ENCODE measurements around the gene VIL1.

DNA sequence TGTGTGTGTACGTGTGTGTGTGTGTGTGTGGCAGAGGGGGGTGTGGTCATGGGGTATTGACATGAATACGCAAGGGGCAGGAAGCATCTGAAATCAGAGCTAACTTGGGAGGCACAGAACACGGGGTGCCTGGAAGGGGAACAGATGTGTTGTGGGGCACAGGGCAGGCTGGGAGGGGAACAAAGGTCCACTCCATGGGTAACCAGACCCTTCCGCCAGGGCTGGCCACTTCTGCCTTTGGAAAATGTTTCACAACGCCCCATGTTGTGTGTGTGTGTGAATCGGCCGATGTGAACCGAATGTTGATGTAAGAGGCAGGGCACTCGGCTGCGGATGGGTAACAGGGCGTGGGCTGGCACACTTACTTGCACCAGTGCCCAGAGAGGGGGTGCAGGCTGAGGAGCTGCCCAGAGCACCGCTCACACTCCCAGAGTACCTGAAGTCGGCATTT, 37.0 kb upstream of the VIL1 start, which contains the start of gene SLC11A1:
- TF ChIP-seq TCF12 (IDR thresholded peaks at IDR 0.05; ENCODE audit: low read depth) (no peak), EGR1 (IDR thresholded peaks at IDR 0.05) (no peak), YY1 (IDR thresholded peaks at IDR 0.05; ENCODE audit: low read depth) (no peak), TEAD4 (IDR thresholded peaks at IDR 0.05) (no peak), EP300 (IDR thresholded peaks at IDR 0.05; ENCODE audit: borderline replicate concordance) (no peak), FOXM1 (IDR thresholded peaks at IDR 0.05; ENCODE audit: borderline replicate concordance, low read depth) (no peak), TAF1 (IDR thresholded peaks at IDR 0.05; ENCODE audit: low read depth) (no peak), CEBPB (IDR thresholded peaks at IDR 0.05) (no peak), RAD21 (IDR thresholded peaks at IDR 0.05; ENCODE audit: low read depth) (no peak), ZBTB7A (IDR thresholded peaks at IDR 0.05; ENCODE audit: low read depth) (no peak)
- TF ChIP-seq, protein P1, sequence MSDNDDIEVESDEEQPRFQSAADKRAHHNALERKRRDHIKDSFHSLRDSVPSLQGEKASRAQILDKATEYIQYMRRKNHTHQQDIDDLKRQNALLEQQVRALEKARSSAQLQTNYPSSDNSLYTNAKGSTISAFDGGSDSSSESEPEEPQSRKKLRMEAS (IDR thresholded peaks at IDR 0.05) = no peak
- TF ChIP-seq, protein P2, sequence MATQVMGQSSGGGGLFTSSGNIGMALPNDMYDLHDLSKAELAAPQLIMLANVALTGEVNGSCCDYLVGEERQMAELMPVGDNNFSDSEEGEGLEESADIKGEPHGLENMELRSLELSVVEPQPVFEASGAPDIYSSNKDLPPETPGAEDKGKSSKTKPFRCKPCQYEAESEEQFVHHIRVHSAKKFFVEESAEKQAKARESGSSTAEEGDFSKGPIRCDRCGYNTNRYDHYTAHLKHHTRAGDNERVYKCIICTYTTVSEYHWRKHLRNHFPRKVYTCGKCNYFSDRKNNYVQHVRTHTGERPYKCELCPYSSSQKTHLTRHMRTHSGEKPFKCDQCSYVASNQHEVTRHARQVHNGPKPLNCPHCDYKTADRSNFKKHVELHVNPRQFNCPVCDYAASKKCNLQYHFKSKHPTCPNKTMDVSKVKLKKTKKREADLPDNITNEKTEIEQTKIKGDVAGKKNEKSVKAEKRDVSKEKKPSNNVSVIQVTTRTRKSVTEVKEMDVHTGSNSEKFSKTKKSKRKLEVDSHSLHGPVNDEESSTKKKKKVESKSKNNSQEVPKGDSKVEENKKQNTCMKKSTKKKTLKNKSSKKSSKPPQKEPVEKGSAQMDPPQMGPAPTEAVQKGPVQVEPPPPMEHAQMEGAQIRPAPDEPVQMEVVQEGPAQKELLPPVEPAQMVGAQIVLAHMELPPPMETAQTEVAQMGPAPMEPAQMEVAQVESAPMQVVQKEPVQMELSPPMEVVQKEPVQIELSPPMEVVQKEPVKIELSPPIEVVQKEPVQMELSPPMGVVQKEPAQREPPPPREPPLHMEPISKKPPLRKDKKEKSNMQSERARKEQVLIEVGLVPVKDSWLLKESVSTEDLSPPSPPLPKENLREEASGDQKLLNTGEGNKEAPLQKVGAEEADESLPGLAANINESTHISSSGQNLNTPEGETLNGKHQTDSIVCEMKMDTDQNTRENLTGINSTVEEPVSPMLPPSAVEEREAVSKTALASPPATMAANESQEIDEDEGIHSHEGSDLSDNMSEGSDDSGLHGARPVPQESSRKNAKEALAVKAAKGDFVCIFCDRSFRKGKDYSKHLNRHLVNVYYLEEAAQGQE (IDR thresholded peaks at IDR 0.05; ENCODE audit: low read depth) = no peak

All from Ishikawa (cell line).